ENCODE measurements around the gene OR1C1. TPM values are rescaled to one million over a fixed set of nuclear protein-coding genes. Genes with fewer than 3 reads are reported as not detected.
"Not testable (repeated sequence)": the region's sequence is repeated elsewhere in the genome, so short reads cannot be mapped to it uniquely, and the experiment has no call there.

OR1C1 gene
- total and polyA plus RNA-seq, 2 donors (not counting 3 experiments of a cell fraction or from before 2014, with no cell fraction given): not detected

- H3K79me2 ChIP-seq (ENCODE audit: control insufficient read depth, insufficient read depth, low read length): no peaks in the 10 kb centered on the region
- H4K20me1 ChIP-seq (replicated peaks; ENCODE audit: control insufficient read depth, extremely low read depth, insufficient read depth, low read length): no peaks in the 10 kb centered on the region
- H3K4me3 ChIP-seq (replicated peaks in 1 of 3; ENCODE audit: insufficient read depth in 1 of 3, low read depth in 1 of 3, low read length in 3 of 3): no peak overlapping the region
- H3K27ac ChIP-seq (ENCODE audit: insufficient read depth, low read depth, low read length): no peak overlapping the region
- H3K27me3 ChIP-seq (ENCODE audit: control insufficient read depth in 2 of 2, insufficient read depth in 2 of 2, low read length in 2 of 2): no peaks in the 10 kb centered on the region
- dilution Hi-C loops (cut with MboI; ENCODE audit: extremely low pct_ligation_motif_present, low sequenced_read_pairs) (no loop called here), intact Hi-C loops (cut with micrococcal nuclease) (no loop called here)
- no peak for DNase-seq (ENCODE audit: low read depth, low spot score)
- no peak overlapping the region for H3K4me2 ChIP-seq (ENCODE audit: insufficient read depth, low read length)
- no TSS peak for BruUV-seq (replicated peaks)
- H3K9me1 ChIP-seq (replicated peaks; ENCODE audit: control insufficient read depth, extremely low read depth, insufficient read depth, low read length): no peaks in the 10 kb centered on the region
- H3K36me3 ChIP-seq (ENCODE audit: control insufficient read depth in 2 of 2, extremely low read depth in 1 of 2, insufficient read depth in 2 of 2, low read length in 2 of 2): no peaks in the 10 kb centered on the region
- POLR2A ChIA-PET: no interaction called here
- TF ChIP-seq GATA2 (IDR thresholded peaks at IDR 0.05; ENCODE audit: insufficient read depth, insufficient read length, low read depth, low read length) (no peak), POLR2A (IDR thresholded peaks at IDR 0.05; ENCODE audit: low read depth, low read length) (no peak), FOS (IDR thresholded peaks at IDR 0.05; ENCODE audit: borderline replicate concordance, insufficient read depth, low read length) (no peak), EZH2 (IDR thresholded peaks at IDR 0.05; ENCODE audit: borderline replicate concordance, low read depth, low read length, severe bottlenecking) (no peak), JUN (IDR thresholded peaks at IDR 0.05; ENCODE audit: borderline replicate concordance, insufficient read depth, insufficient read length, low read depth) (no peak), POLR2AphosphoS5 (IDR thresholded peaks at IDR 0.05; ENCODE audit: insufficient read depth, low read depth, low read length) (no peak)
- TF ChIP-seq, protein P1, sequence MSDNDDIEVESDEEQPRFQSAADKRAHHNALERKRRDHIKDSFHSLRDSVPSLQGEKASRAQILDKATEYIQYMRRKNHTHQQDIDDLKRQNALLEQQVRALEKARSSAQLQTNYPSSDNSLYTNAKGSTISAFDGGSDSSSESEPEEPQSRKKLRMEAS (IDR thresholded peaks at IDR 0.05; ENCODE audit: insufficient read depth, insufficient read length): no peak
- TF ChIP-seq, protein P2, sequence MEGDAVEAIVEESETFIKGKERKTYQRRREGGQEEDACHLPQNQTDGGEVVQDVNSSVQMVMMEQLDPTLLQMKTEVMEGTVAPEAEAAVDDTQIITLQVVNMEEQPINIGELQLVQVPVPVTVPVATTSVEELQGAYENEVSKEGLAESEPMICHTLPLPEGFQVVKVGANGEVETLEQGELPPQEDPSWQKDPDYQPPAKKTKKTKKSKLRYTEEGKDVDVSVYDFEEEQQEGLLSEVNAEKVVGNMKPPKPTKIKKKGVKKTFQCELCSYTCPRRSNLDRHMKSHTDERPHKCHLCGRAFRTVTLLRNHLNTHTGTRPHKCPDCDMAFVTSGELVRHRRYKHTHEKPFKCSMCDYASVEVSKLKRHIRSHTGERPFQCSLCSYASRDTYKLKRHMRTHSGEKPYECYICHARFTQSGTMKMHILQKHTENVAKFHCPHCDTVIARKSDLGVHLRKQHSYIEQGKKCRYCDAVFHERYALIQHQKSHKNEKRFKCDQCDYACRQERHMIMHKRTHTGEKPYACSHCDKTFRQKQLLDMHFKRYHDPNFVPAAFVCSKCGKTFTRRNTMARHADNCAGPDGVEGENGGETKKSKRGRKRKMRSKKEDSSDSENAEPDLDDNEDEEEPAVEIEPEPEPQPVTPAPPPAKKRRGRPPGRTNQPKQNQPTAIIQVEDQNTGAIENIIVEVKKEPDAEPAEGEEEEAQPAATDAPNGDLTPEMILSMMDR (IDR thresholded peaks at IDR 0.05; ENCODE audit: extremely low read depth in 1 of 2, insufficient read depth in 1 of 2, low read depth in 1 of 2, low read length in 2 of 2): no peak
- CTCF ChIA-PET: no interaction called here
- H3K9ac ChIP-seq (replicated peaks; ENCODE audit: extremely low read depth, insufficient read depth, low read length): no peak overlapping the region
- FAIRE-seq: no peak
- peaks cover 4% of the 10 kb centered on the region for H3K9me3 ChIP-seq (replicated peaks; ENCODE audit: control insufficient read depth, insufficient read depth, low read length)
- no peaks in the 10 kb centered on the region for H3K4me1 ChIP-seq (ENCODE audit: control insufficient read depth, extremely low read depth, insufficient read depth, low read length)
- H2AFZ ChIP-seq (ENCODE audit: low read depth, low read length): no peak overlapping the region
These were observed 46.6 kb downstream of the OR1C1 start for GRCh38 chr1:247713753-247714152.

- H3K79me2 ChIP-seq (ENCODE audit: control insufficient read depth, insufficient read depth, low read length); dilution Hi-C loops (cut with MboI; ENCODE audit: extremely low pct_ligation_motif_present, low sequenced_read_pairs): not testable (repeated sequence)
These were observed 49.7 kb downstream of the OR1C1 start for GRCh38 chr1:247710681-247711080.

More at GRCh38 chr1:247710681-247711080, 49.7 kb downstream of the OR1C1 start:
- H4K20me1 ChIP-seq (replicated peaks; ENCODE audit: control insufficient read depth, extremely low read depth, insufficient read depth, low read length); CTCF ChIA-PET; H3K4me2 ChIP-seq (ENCODE audit: insufficient read depth, low read length); FAIRE-seq; H3K4me3 ChIP-seq (replicated peaks in 1 of 3; ENCODE audit: insufficient read depth in 1 of 3, low read depth in 1 of 3, low read length in 3 of 3); H3K4me1 ChIP-seq (ENCODE audit: control insufficient read depth, extremely low read depth, insufficient read depth, low read length); DNase-seq (ENCODE audit: low read depth, low spot score); H3K27ac ChIP-seq (ENCODE audit: insufficient read depth, low read depth, low read length); H3K27me3 ChIP-seq (ENCODE audit: control insufficient read depth in 2 of 2, insufficient read depth in 2 of 2, low read length in 2 of 2); H3K9me1 ChIP-seq (replicated peaks; ENCODE audit: control insufficient read depth, extremely low read depth, insufficient read depth, low read length); H3K9ac ChIP-seq (replicated peaks; ENCODE audit: extremely low read depth, insufficient read depth, low read length); BruUV-seq (replicated peaks); H3K9me3 ChIP-seq (replicated peaks; ENCODE audit: control insufficient read depth, insufficient read depth, low read length); H2AFZ ChIP-seq (ENCODE audit: low read depth, low read length); H3K36me3 ChIP-seq (ENCODE audit: control insufficient read depth in 2 of 2, extremely low read depth in 1 of 2, insufficient read depth in 2 of 2, low read length in 2 of 2); intact Hi-C loops (cut with micrococcal nuclease); POLR2A ChIA-PET: not testable (repeated sequence)
